H1 (cell line): Measurements from ENCODE around the gene CCDC159. TPM values are rescaled to one million over a fixed set of nuclear protein-coding genes. Genes with fewer than 3 reads are reported as not detected.

ENCODE experiments used
- CTCF ChIA-PET: fragments of 300-600 bp; sonication (Branson Sonifier 250); formaldehyde crosslinking; loops from one replicate; lab custom pipeline; 2021; ENCODE audit not compliant: partially characterized antibody; lab: Charles Lee
- POLR2A ChIA-PET: fragments of 300-600 bp; sonication (Branson Sonifier 250); formaldehyde crosslinking; loops from one replicate; lab custom pipeline; 2021; ENCODE audit warnings: inconsistent platforms; ENCODE audit not compliant: partially characterized antibody; lab: Charles Lee
- DNase-seq, 2 experiments: peaks; one replicate each; pipeline versions ENCODE4 v3.0.0 to v3.0.0-alpha.2; 2010 to 2022; ENCODE audit warnings: low spot score in 2 of 2, low read depth in 1 of 2, mixed read lengths in 1 of 2
- FAIRE-seq: peaks from 2 replicates; lab custom pipeline; 2011; peaks lifted over from hg19 to GRCh38; lab: Jason Lieb, UNC
- H2AFZ ChIP-seq: 2 replicates; pipeline ENCODE4 v1.8.1; 2012; ENCODE audit warnings: low read length, inconsistent platforms
- H2AK5ac ChIP-seq: 2 replicates; pipeline ENCODE4 v1.6.1; 2013; ENCODE audit warnings: low read depth, low read length
- H2BK120ac ChIP-seq: replicated peaks from 2 replicates; pipeline ENCODE3; 2013; ENCODE audit warnings: low read depth, low read length, inconsistent platforms
- H2BK12ac ChIP-seq: 2 replicates; pipeline ENCODE4 v1.6.1; 2013; ENCODE audit warnings: low read depth, low read length
- H2BK15ac ChIP-seq: 2 replicates; pipeline ENCODE4 v1.6.1; 2013; ENCODE audit warnings: low read length
- H2BK20ac ChIP-seq: 2 replicates; pipeline ENCODE4 v1.6.1; 2013; ENCODE audit warnings: low read length
- H2BK5ac ChIP-seq: 2 replicates; pipeline ENCODE4 v1.6.1; 2013; ENCODE audit warnings: low read depth, low read length
- H3K14ac ChIP-seq: 2 replicates; pipeline ENCODE4 v1.6.1; 2013; ENCODE audit warnings: inconsistent platforms; ENCODE audit not compliant: insufficient read length
- H3K18ac ChIP-seq: 2 replicates; pipeline ENCODE4 v1.6.1; 2013; ENCODE audit warnings: low read length; ENCODE audit errors: extremely low read depth
- H3K23ac ChIP-seq: 2 replicates; pipeline ENCODE4 v1.6.1; 2013; ENCODE audit warnings: inconsistent platforms; ENCODE audit not compliant: insufficient read length
- H3K23me2 ChIP-seq: 2 replicates; pipeline ENCODE4 v1.6.1; 2013; ENCODE audit warnings: low read depth, low read length
- H3K27ac ChIP-seq: 2 replicates; pipeline ENCODE4 v1.6.1; 2011; ENCODE audit warnings: low read depth, low read length, inconsistent platforms
- H3K27me3 ChIP-seq, 4 experiments: replicated peaks in 1 of 4; 1 replicate in 1 of 4; 2 replicates in 3 of 4; pipeline versions ENCODE4 v1.6.1 to v1.8.1; 2011 to 2013; ENCODE audit warnings: low read length in 3 of 4, mild to moderate bottlenecking in 3 of 4, inconsistent platforms in 2 of 4, mixed read lengths in 2 of 4, moderate library complexity in 1 of 4; ENCODE audit not compliant: control insufficient read depth in 3 of 4, insufficient read depth in 3 of 4; ENCODE audit errors: extremely low read depth in 1 of 4
- H3K36me3 ChIP-seq, 4 experiments: 2 replicates each; pipeline versions ENCODE4 v1.6.1 to v1.8.1; 2011 to 2013; ENCODE audit warnings: mild to moderate bottlenecking in 4 of 4, low read length in 3 of 4, moderate library complexity in 2 of 4, control low read depth in 1 of 4, inconsistent platforms in 1 of 4; ENCODE audit not compliant: insufficient read depth in 4 of 4, control insufficient read depth in 2 of 4
- H3K4ac ChIP-seq: replicated peaks from 2 replicates; pipeline ENCODE3; 2013; ENCODE audit warnings: low read length, low read depth, mixed read lengths, inconsistent platforms; ENCODE audit not compliant: insufficient read length
- H3K4me1 ChIP-seq, 4 experiments: replicated peaks in 1 of 4; 1 replicate in 1 of 4; 2 replicates in 3 of 4; pipeline versions ENCODE4 v1.6.1 to v1.8.1; 2011 to 2013; ENCODE audit warnings: low read length in 3 of 4, inconsistent platforms in 2 of 4, mixed read lengths in 1 of 4; ENCODE audit not compliant: insufficient read depth in 4 of 4, control insufficient read depth in 3 of 4
- H3K4me2 ChIP-seq, 2 experiments: 2 replicates each; pipeline versions ENCODE4 v1.6.1 to v1.8.1; 2011 to 2013; ENCODE audit warnings: low read depth in 2 of 2, low read length in 2 of 2, control low read depth in 1 of 2, inconsistent platforms in 1 of 2, mild to moderate bottlenecking in 1 of 2; ENCODE audit not compliant: insufficient read depth in 1 of 2
- H3K4me3 ChIP-seq, 4 experiments: fragments of 200-600, 300-600 bp in 1 of 4; sonication (generic), shearing (Covaris generic), sonication (Bioruptor Twin) in 1 of 4; 2 replicates each; pipeline versions ENCODE4 v1.5.1 to v1.8.1; 2011 to 2016; ENCODE audit warnings: low read length in 4 of 4, low read depth in 3 of 4, control low read depth in 2 of 4, inconsistent platforms in 2 of 4, mild to moderate bottlenecking in 2 of 4, mixed read lengths in 1 of 4, moderate library complexity in 1 of 4; ENCODE audit not compliant: insufficient read depth in 2 of 4; ENCODE audit errors: extremely low read depth in 1 of 4
- H3K56ac ChIP-seq: replicated peaks from 2 replicates; pipeline ENCODE3; 2013; ENCODE audit warnings: low read depth, mild to moderate bottlenecking, mixed read lengths, low read length, inconsistent platforms; ENCODE audit not compliant: insufficient read length
- H3K79me1 ChIP-seq: 2 replicates; pipeline ENCODE4 v1.6.1; 2013; ENCODE audit warnings: low read depth, low read length, control low read depth
- H3K79me2 ChIP-seq, 2 experiments: 2 replicates each; pipeline versions ENCODE4 v1.6.1 to v1.8.1; 2012 to 2013; ENCODE audit warnings: low read length in 2 of 2, mild to moderate bottlenecking in 2 of 2, inconsistent platforms in 1 of 2; ENCODE audit not compliant: insufficient read depth in 2 of 2, control insufficient read depth in 1 of 2
- H3K9ac ChIP-seq, 4 experiments: replicated peaks in 1 of 4; 1 replicate in 1 of 4; 2 replicates in 3 of 4; pipeline versions ENCODE4 v1.6.1 to v1.8.1; 2011 to 2013; ENCODE audit warnings: low read depth in 3 of 4, low read length in 3 of 4, control low read depth in 2 of 4, mild to moderate bottlenecking in 2 of 4, moderate library complexity in 2 of 4, inconsistent platforms in 1 of 4; ENCODE audit errors: extremely low read depth in 1 of 4
- H3K9me3 ChIP-seq, 2 experiments: 2 replicates each; pipeline versions ENCODE4 v1.6.1 to v1.8.1; 2012 to 2013; ENCODE audit warnings: mild to moderate bottlenecking in 2 of 2, moderate library complexity in 2 of 2, control low read depth in 1 of 2, inconsistent platforms in 1 of 2, low read depth in 1 of 2, low read length in 1 of 2, mixed read lengths in 1 of 2; ENCODE audit not compliant: insufficient read depth in 2 of 2
- H4K20me1 ChIP-seq, 2 experiments: replicated peaks in 1 of 2; 2 replicates each; pipeline versions ENCODE3 to v1.8.1; 2011 to 2013; ENCODE audit warnings: inconsistent platforms in 2 of 2, low read length in 2 of 2, mild to moderate bottlenecking in 1 of 2; ENCODE audit not compliant: insufficient read depth in 2 of 2, control insufficient read depth in 1 of 2
- H4K5ac ChIP-seq: 2 replicates; pipeline ENCODE4 v1.6.1; 2013; ENCODE audit warnings: low read length, low read depth, mixed read lengths, inconsistent platforms; ENCODE audit not compliant: insufficient read length
- H4K8ac ChIP-seq: 2 replicates; pipeline ENCODE4 v1.8.0; 2013; ENCODE audit warnings: mild to moderate bottlenecking, moderate library complexity, low read length, inconsistent platforms; ENCODE audit not compliant: insufficient read depth; ENCODE audit errors: extremely low read depth
- H4K91ac ChIP-seq: replicated peaks from 2 replicates; pipeline ENCODE3; 2013; ENCODE audit warnings: low read length, mixed read lengths, inconsistent platforms; ENCODE audit not compliant: insufficient read length
- CBX8 ChIP-seq: fragments of 300-800, 300-1000 bp; sonication (generic); IDR thresholded peaks from 2 replicates; pipeline ENCODE4 v1.7.1; 2016; ENCODE audit warnings: low read depth, low read length, borderline replicate concordance
- CTBP2 ChIP-seq: IDR thresholded peaks from 2 replicates; pipeline ENCODE4 v1.7.0; 2011; ENCODE audit warnings: borderline replicate concordance, mild to moderate bottlenecking, moderate library complexity, mixed read lengths, low read length; ENCODE audit not compliant: insufficient read depth, insufficient read length
- KDM4A ChIP-seq: IDR thresholded peaks from one replicate; pipeline ENCODE4 v1.7.1; 2012; ENCODE audit warnings: low read depth, mild to moderate bottlenecking, moderate library complexity, low read length, inconsistent platforms; ENCODE audit not compliant: severe bottlenecking
- PHF8 ChIP-seq: fragments of 200-600 bp; sonication (generic); conservative IDR thresholded peaks from 2 replicates; pipeline ENCODE4 v1.7.1; 2012; ENCODE audit warnings: low read depth, mild to moderate bottlenecking, inconsistent platforms, low read length, moderate library complexity
- POLR2A ChIP-seq, 2 experiments: IDR thresholded peaks; 1 replicate in 1 of 2; 2 replicates in 1 of 2; pipeline ENCODE4 v1.6.1; 2011; ENCODE audit warnings: low read depth in 2 of 2, low read length in 2 of 2, mild to moderate bottlenecking in 2 of 2; ENCODE audit errors: control extremely low read depth in 1 of 2
- SIN3A ChIP-seq, 2 experiments: IDR thresholded peaks in 1 of 2; conservative IDR thresholded peaks in 1 of 2; 2 replicates each; pipeline ENCODE4 v1.6.1; 2011 to 2012; ENCODE audit warnings: low read length in 2 of 2, improper control_type of control experiment in 1 of 2, low read depth in 1 of 2, mild to moderate bottlenecking in 1 of 2
- SRF ChIP-seq: IDR thresholded peaks from 2 replicates; pipeline ENCODE4 v1.6.1; 2011; ENCODE audit warnings: mild to moderate bottlenecking, low read depth, low read length, moderate library complexity
- TBP ChIP-seq: IDR thresholded peaks from 2 replicates; pipeline ENCODE4 v1.6.1; 2011; ENCODE audit warnings: low read depth, low read length, improper control_type of control experiment
- TCF12 ChIP-seq: IDR thresholded peaks from 2 replicates; pipeline ENCODE4 v1.6.1; 2011; ENCODE audit warnings: low read depth, mild to moderate bottlenecking, low read length
- TEAD4 ChIP-seq: IDR thresholded peaks from 2 replicates; pipeline ENCODE4 v1.6.1; 2012; ENCODE audit warnings: low read depth, low read length, inconsistent platforms, mixed read lengths
- WGBS, 2 experiments: shearing (Covaris generic) in 1 of 2; methylation state at CpG; one replicate each; pipeline versions ENCODE4 v1.1.6 to v1.1.7; 2013 to 2015; ENCODE audit warnings: low lambda C conversion rate in 2 of 2, mixed read lengths in 2 of 2, inconsistent platforms in 1 of 2, low coverage in 1 of 2, missing lambda C conversion rate in 1 of 2; ENCODE audit not compliant: insufficient replicate concordance in 2 of 2, insufficient coverage in 1 of 2, insufficient read length in 1 of 2; ENCODE audit errors: extremely low coverage in 1 of 2, missing lambda C conversion rate in 1 of 2; 5-methylcytosine and 5-hydroxymethylcytosine counted together
- polyA plus RNA-seq, 7 experiments: library from polyadenylated mRNA; depleted of rRNA in 3 of 7; stranded (reverse) in 5 of 7; unstranded in 2 of 7; fragments of >200 nt in 5 of 7; fragments of 200-250 nt in 2 of 7; gene quantifications; 1 replicate in 5 of 7; 2 replicates in 1 of 7; 4 replicates in 1 of 7; pipeline versions ENCODE4 v1.2.1 to v1.2.3, GENCODE V29; 2011 to 2013; ENCODE audit warnings: missing spikeins in 2 of 7, mixed read lengths in 2 of 7
- total RNA-seq: library from RNA; stranded (reverse); fragmentation: NEBNext Ultra II Directional; extraction: Animal tissue kit (Norgen Biotek cat#: 25700); gene quantifications from 2 replicates; pipeline ENCODE4 v1.2.1, GENCODE V29; 2021

CCDC159 gene
- total and polyA plus RNA-seq, 2 of the 8 experiments (the other 6 are each of a cell fraction or from before 2014, with no cell fraction given): 4.0 to 5.4 TPM

- peaks cover 0 to 4% (median 1%) of the 10 kb centered on the region in 4 experiments; a peak in 4 of 7 replicates for H3K4me1 ChIP-seq
- H3K27ac ChIP-seq: no peak within 1 kb of the TSS
- peaks cover 0 to 5% (median 2%) of the 10 kb centered on the region in 4 experiments; a peak in 2 of 8 replicates for H3K36me3 ChIP-seq
- 15% methylated on average over 36 of the region's 53 CpGs; no CpG with 5 or more reads in 1 of the 2 experiments for WGBS, 2 experiments
- peak within 1 kb of the TSS; percentile 88 for H2AFZ ChIP-seq
- H3K56ac ChIP-seq: no peak within 1 kb of the TSS
- H3K79me2 ChIP-seq: no peaks in the 10 kb centered on the region
- ChIA-PET CTCF (interaction anchor here (0.7 to 2.8 kb wide), 10 partner anchors 8 to 90 kb away, joined by 3 to 9 read pairs (median 4); partner anchors contain the start of gene TSPAN16), POLR2A (interaction anchor here (0.8 to 2.8 kb wide), 9 partner anchors 10 to 84 kb away, joined by 3 to 13 read pairs (median 4); partner anchors contain the start of gene EPOR)
- H3K27me3 ChIP-seq: no peaks in the 10 kb centered on the region; a peak in 2 of 7 replicates
- DNase-seq (peak; percentile 79 to 94), FAIRE-seq (peak; percentile 32)
- H4K5ac ChIP-seq: no peak within 1 kb of the TSS
- H3K4me2 ChIP-seq: peak within 1 kb of the TSS; percentile 54 to 80
- H3K23me2 ChIP-seq: peaks cover 11% of the 10 kb centered on the region; the same call in 1 of the 2 replicates
- H3K18ac ChIP-seq: no peak within 1 kb of the TSS; the same call in 1 of the 2 replicates
- H3K23ac ChIP-seq: no peak within 1 kb of the TSS
- no peak within 1 kb of the TSS for H2AK5ac ChIP-seq
- no peak within 1 kb of the TSS for H3K14ac ChIP-seq
- H3K4ac ChIP-seq: no peak within 1 kb of the TSS
- 0 out of 2 replicates have a peak within 1 kb of the TSS, but pooled peaks have one; percentile 17 for H2BK12ac ChIP-seq
- peak within 1 kb of the TSS; percentile 83; the same call in 1 of the 2 replicates for H4K8ac ChIP-seq
- peak within 1 kb of the TSS in 3 of 4 experiments; percentile 26 to 45 (median 38); a peak in 5 of 7 replicates for H3K9ac ChIP-seq
- peak within 1 kb of the TSS; percentile 47 to 77 (median 62) for H3K4me3 ChIP-seq
- H2BK5ac ChIP-seq: no peak within 1 kb of the TSS
- no peaks in the 10 kb centered on the region for H3K79me1 ChIP-seq
- no peaks in the 10 kb centered on the region for H3K9me3 ChIP-seq
- H4K91ac ChIP-seq: no peak within 1 kb of the TSS
- peaks cover 2 to 5% of the 10 kb centered on the region in 2 experiments for H4K20me1 ChIP-seq
- peak within 1 kb of the TSS; percentile 92; the same call in 1 of the 2 replicates for H2BK15ac ChIP-seq
- no peak within 1 kb of the TSS for H2BK20ac ChIP-seq
- H2BK120ac ChIP-seq: no peak within 1 kb of the TSS
- TF ChIP-seq TBP: peak; percentile 56; the same call in 1 of the 2 replicates
- TF ChIP-seq CTBP2: no peak
- 0 out of 4 replicates have a peak, but pooled peaks of 1 of the 2 experiments have one; percentile 61 for TF ChIP-seq SIN3A (conservative IDR thresholded peaks at IDR 0.05 in 1 of 2, IDR thresholded peaks at IDR 0.05 in 1 of 2; ENCODE audit: low read depth in 1 of 2, low read length in 2 of 2)
- TF ChIP-seq TEAD4: no peak
- TF ChIP-seq SRF: no peak
- peak in 1 of 2 experiments; percentile 60; a peak in 2 of 3 replicates for TF ChIP-seq POLR2A (IDR thresholded peaks at IDR 0.05; ENCODE audit: control extremely low read depth in 1 of 2, low read depth in 2 of 2, low read length in 2 of 2)
- peak; percentile 69 for TF ChIP-seq PHF8
- TF ChIP-seq CBX8: no peak
- peak; percentile 72 for TF ChIP-seq KDM4A
- no peak for TF ChIP-seq TCF12
Measured at GRCh38 chr19:11339254-11340098, 6.8 kb upstream of the CCDC159 start, which contains the start of gene RAB3D. Gene RAB3D (minus strand): TSS chr19:11339657. CDS start chr19:11337399, 2,258 bp downstream.
